HepG2 (cell line): ENCODE data around the gene FAM43B. TPM values are rescaled to one million over a fixed set of nuclear protein-coding genes. Genes with fewer than 3 reads are reported as not detected.
A peak's percentile ranks its signal among the peaks of the same experiment; 100 is the strongest.

Source experiments
- CHCHD3 ChIP-seq: sonication (generic); formaldehyde crosslinking; IDR thresholded peaks from 2 replicates; pipeline ENCODE4 v1.8.0; 2022; ENCODE audit warnings: mild to moderate bottlenecking, missing genetic modification reagents, moderate library complexity
- MBD4 ChIP-seq: IDR thresholded peaks from 2 replicates; pipeline ENCODE4 v1.6.1; 2012; ENCODE audit warnings: low read length, inconsistent platforms, borderline replicate concordance
- MED1 ChIP-seq: sonication (generic); formaldehyde crosslinking; IDR thresholded peaks from 2 replicates; pipeline ENCODE4 v1.4.0; 2020; ENCODE audit warnings: missing genetic modification reagents
- NBN ChIP-seq: fragments of 450-650 bp; conservative IDR thresholded peaks from 2 replicates; pipeline ENCODE4 v1.6.1; 2017
- NFE2L2 ChIP-seq: fragments of 150-350 bp; IDR thresholded peaks from 2 replicates; pipeline ENCODE4 v1.6.1; 2014; ENCODE audit warnings: low read length
- SETDB1 ChIP-seq: sonication (generic); formaldehyde crosslinking; IDR thresholded peaks from 2 replicates; pipeline ENCODE4 v1.5.1; 2020; ENCODE audit warnings: missing genetic modification reagents, mild to moderate bottlenecking, borderline replicate concordance
- SRF ChIP-seq: IDR thresholded peaks from 2 replicates; pipeline ENCODE4 v1.6.1; 2011; ENCODE audit warnings: mild to moderate bottlenecking, low read depth, low read length, moderate library complexity
- TCF12 ChIP-seq, 2 experiments: fragments of 450-650 bp in 1 of 2; sonication (generic) in 1 of 2; formaldehyde crosslinking in 1 of 2; IDR thresholded peaks; 2 replicates each; pipeline versions ENCODE4 v1.6.1 to v1.8.0; 2017 to 2022; ENCODE audit warnings: antibody characterized with exemption in 1 of 2, mild to moderate bottlenecking in 1 of 2, missing genetic modification reagents in 1 of 2, moderate library complexity in 1 of 2
- YEATS4 ChIP-seq: sonication (generic); formaldehyde crosslinking; IDR thresholded peaks from 2 replicates; pipeline ENCODE4 v1.4.0; 2020; ENCODE audit warnings: missing genetic modification reagents, borderline replicate concordance
- ZNF570 ChIP-seq: sonication (generic); formaldehyde crosslinking; IDR thresholded peaks from 2 replicates; pipeline ENCODE4 v1.4.0; 2020; ENCODE audit warnings: mild to moderate bottlenecking, missing genetic modification reagents, borderline replicate concordance
- ZNF841 ChIP-seq: sonication (generic); formaldehyde crosslinking; IDR thresholded peaks from 2 replicates; pipeline ENCODE4 v1.8.1; 2023; ENCODE audit warnings: missing genetic modification reagents, borderline replicate concordance
- polyA plus RNA-seq, 8 experiments: library from polyadenylated mRNA; depleted of rRNA in 3 of 8; stranded (reverse) in 7 of 8; unstranded in 1 of 8; fragments of >200 nt; fragmentation: Illumina TruSeq in 4 of 8; extraction: Trizol in 4 of 8; gene quantifications; 2 replicates each; pipeline versions ENCODE4 v1.2.1 to v1.2.3, GENCODE V29; 2011 to 2016; ENCODE audit warnings: low read depth in 4 of 8, missing spikeins in 1 of 8, mixed read lengths in 1 of 8; ENCODE audit not compliant: insufficient read depth in 1 of 8
- total RNA-seq, 5 experiments: library from RNA; depleted of rRNA; stranded (reverse); fragments of >200 nt; fragmentation: Illumina TruSeq; extraction: Trizol; gene quantifications; 2 replicates each; pipeline ENCODE4 v1.2.3, GENCODE V29; 2016; ENCODE audit warnings: low read depth in 1 of 5
- TF ChIP-seq, protein P1 (sequence below): sonication (generic); formaldehyde crosslinking; IDR thresholded peaks from 2 replicates; pipeline ENCODE4 v1.8.1; 2023; ENCODE audit warnings: mild to moderate bottlenecking, missing genetic modification reagents
- TF ChIP-seq, protein P2 (sequence below): sonication (generic); formaldehyde crosslinking; IDR thresholded peaks from 2 replicates; pipeline ENCODE4 v1.4.0; 2020; ENCODE audit warnings: missing genetic modification reagents
- TF ChIP-seq, protein P3 (sequence below): sonication (generic); formaldehyde crosslinking; IDR thresholded peaks from 2 replicates; pipeline ENCODE4 v1.5.1; 2020; ENCODE audit warnings: missing genetic modification reagents, mild to moderate bottlenecking, borderline replicate concordance
- TF ChIP-seq, protein P4 (sequence below): sonication (generic); formaldehyde crosslinking; IDR thresholded peaks from 2 replicates; pipeline ENCODE4 v1.5.0; 2020; ENCODE audit warnings: mild to moderate bottlenecking, missing genetic modification reagents, borderline replicate concordance
- TF ChIP-seq, protein P5 (sequence below): sonication (generic); formaldehyde crosslinking; IDR thresholded peaks from 2 replicates; pipeline ENCODE4 v1.9.0; 2022; ENCODE audit warnings: low read depth, missing genetic modification reagents
- TF ChIP-seq, protein P6 (sequence below): sonication (generic); formaldehyde crosslinking; IDR thresholded peaks from 2 replicates; pipeline ENCODE4 v1.8.1; 2023; ENCODE audit warnings: mild to moderate bottlenecking, inconsistent platforms, moderate library complexity, missing genetic modification reagents, borderline replicate concordance

The FAM43B gene
- total and polyA plus RNA-seq, 2 of the 13 experiments (the other 11 are each of a cell fraction or from before 2014, with no cell fraction given) = 0.63 to 3.7 TPM

DNA sequence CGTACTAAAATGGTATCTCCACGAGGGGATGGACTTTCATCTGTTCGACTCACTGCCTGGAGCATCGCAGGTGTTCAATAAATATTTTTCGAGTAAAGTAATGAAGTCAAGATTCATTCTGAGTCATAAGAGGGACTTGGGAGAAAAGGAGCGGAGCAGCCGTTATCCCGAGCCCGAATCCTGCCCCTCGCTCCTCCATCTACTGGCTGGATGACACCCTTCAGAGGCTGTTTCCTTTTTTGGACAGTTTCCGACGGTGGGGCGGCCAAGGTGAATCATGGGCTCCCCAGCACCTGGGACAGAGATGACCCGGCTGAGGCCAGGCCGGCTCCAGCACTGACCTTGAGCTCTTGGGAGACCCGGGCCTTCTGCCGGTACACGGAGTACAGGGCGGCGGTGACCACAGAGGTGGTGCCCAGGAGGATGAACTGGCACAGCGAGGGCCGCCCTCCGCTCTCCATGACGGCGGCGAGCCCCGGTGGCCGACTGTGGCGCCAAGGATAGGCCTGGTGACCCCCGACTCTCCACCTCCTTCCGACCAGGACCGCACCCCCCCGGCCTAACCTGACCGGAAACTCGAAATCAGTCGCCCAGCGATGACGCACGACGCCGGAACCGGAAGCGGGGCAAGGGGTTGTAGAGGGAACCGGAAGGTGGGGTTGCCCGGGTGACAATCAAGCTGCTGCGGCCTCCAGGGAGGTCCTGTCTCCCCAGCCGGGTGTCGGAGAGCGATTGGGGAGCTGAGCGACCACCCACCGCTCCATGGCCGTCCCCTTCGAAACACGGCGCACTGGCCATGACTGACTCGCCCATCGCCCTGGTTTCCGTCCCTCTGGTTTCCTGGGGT, 44.6 kb upstream of the FAM43B start, which contains the start of gene MUL1 (continued):
- TF ChIP-seq, protein P1, sequence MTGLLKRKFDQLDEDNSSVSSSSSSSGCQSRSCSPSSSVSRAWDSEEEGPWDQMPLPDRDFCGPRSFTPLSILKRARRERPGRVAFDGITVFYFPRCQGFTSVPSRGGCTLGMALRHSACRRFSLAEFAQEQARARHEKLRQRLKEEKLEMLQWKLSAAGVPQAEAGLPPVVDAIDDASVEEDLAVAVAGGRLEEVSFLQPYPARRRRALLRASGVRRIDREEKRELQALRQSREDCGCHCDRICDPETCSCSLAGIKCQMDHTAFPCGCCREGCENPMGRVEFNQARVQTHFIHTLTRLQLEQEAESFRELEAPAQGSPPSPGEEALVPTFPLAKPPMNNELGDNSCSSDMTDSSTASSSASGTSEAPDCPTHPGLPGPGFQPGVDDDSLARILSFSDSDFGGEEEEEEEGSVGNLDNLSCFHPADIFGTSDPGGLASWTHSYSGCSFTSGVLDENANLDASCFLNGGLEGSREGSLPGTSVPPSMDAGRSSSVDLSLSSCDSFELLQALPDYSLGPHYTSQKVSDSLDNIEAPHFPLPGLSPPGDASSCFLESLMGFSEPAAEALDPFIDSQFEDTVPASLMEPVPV = no peak; the same call in 1 of the 2 replicates
- TF ChIP-seq MBD4 (no peak), NFE2L2 (no peak), NBN (no peak), ZNF570 (CRISPR knock-in tag) (no peak), YEATS4 (CRISPR knock-in tag) (peak; percentile 85), ZNF841 (CRISPR knock-in tag) (no peak), SRF (peak; percentile 95), MED1 (CRISPR knock-in tag) (peak; percentile 56; the same call in 1 of the 2 replicates), CHCHD3 (CRISPR knock-in tag) (no peak), SETDB1 (CRISPR knock-in tag) (no peak), TCF12 (IDR thresholded peaks at IDR 0.05) (no peak), TCF12 (CRISPR knock-in tag; IDR thresholded peaks at IDR 0.05) (no peak)
- TF ChIP-seq, protein P2, sequence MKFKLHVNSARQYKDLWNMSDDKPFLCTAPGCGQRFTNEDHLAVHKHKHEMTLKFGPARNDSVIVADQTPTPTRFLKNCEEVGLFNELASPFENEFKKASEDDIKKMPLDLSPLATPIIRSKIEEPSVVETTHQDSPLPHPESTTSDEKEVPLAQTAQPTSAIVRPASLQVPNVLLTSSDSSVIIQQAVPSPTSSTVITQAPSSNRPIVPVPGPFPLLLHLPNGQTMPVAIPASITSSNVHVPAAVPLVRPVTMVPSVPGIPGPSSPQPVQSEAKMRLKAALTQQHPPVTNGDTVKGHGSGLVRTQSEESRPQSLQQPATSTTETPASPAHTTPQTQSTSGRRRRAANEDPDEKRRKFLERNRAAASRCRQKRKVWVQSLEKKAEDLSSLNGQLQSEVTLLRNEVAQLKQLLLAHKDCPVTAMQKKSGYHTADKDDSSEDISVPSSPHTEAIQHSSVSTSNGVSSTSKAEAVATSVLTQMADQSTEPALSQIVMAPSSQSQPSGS = no peak; the same call in 1 of the 2 replicates
- TF ChIP-seq, protein P3, sequence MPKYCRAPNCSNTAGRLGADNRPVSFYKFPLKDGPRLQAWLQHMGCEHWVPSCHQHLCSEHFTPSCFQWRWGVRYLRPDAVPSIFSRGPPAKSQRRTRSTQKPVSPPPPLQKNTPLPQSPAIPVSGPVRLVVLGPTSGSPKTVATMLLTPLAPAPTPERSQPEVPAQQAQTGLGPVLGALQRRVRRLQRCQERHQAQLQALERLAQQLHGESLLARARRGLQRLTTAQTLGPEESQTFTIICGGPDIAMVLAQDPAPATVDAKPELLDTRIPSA (CRISPR knock-in tag) = no peak
- TF ChIP-seq, protein P4, sequence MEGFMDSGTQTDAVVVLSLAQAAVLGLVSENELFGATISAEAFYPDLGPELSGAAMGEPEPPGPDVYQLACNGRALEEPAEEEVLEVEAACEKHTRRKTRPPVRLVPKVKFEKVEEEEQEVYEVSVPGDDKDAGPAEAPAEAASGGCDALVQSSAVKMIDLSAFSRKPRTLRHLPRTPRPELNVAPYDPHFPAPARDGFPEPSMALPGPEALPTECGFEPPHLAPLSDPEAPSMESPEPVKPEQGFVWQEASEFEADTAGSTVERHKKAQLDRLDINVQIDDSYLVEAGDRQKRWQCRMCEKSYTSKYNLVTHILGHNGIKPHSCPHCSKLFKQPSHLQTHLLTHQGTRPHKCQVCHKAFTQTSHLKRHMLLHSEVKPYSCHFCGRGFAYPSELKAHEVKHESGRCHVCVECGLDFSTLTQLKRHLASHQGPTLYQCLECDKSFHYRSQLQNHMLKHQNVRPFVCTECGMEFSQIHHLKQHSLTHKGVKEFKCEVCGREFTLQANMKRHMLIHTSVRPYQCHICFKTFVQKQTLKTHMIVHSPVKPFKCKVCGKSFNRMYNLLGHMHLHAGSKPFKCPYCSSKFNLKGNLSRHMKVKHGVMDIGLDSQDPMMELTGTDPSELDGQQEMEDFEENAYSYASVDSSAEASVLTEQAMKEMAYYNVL (CRISPR knock-in tag) = no peak
- TF ChIP-seq, protein P5, sequence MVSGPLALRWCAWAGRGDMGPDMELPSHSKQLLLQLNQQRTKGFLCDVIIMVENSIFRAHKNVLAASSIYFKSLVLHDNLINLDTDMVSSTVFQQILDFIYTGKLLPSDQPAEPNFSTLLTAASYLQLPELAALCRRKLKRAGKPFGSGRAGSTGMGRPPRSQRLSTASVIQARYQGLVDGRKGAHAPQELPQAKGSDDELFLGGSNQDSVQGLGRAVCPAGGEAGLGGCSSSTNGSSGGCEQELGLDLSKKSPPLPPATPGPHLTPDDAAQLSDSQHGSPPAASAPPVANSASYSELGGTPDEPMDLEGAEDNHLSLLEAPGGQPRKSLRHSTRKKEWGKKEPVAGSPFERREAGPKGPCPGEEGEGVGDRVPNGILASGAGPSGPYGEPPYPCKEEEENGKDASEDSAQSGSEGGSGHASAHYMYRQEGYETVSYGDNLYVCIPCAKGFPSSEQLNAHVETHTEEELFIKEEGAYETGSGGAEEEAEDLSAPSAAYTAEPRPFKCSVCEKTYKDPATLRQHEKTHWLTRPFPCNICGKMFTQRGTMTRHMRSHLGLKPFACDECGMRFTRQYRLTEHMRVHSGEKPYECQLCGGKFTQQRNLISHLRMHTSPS = no peak; the same call in 1 of the 2 replicates
- TF ChIP-seq, protein P6, sequence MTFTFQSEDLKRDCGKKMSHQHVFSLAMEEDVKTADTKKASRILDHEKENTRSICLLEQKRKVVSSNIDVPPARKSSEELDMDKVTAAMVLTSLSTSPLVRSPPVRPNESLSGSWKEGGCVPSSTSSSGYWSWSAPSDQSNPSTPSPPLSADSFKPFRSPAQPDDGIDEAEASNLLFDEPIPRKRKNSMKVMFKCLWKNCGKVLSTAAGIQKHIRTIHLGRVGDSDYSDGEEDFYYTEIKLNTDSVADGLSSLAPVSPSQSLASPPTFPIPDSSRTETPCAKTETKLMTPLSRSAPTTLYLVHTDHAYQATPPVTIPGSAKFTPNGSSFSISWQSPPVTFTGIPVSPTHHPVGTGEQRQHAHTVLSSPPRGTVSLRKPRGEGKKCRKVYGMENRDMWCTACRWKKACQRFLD (CRISPR knock-in tag) = peak; percentile 75; the same call in 1 of the 2 replicates
